ENCODE data around the gene RNF126. TPM values are rescaled to one million over a fixed set of nuclear protein-coding genes. Genes with fewer than 3 reads are reported as not detected.

RNF126 gene
- total RNA-seq, 1 donor from 2014 or later, result 58.3 TPM

- Histone ChIP-seq H3K4me3 (ENCODE audit: insufficient read depth, low read depth, low read length) (no peak overlapping the region), H3K9ac (ENCODE audit: low read length) (no peak overlapping the region), H3K4me1 (ENCODE audit: insufficient read depth, low read length) (no peaks in the 10 kb centered on the region), H4K20me1 (ENCODE audit: insufficient read depth, low read length) (no peaks in the 10 kb centered on the region), H3K27ac (ENCODE audit: low read depth, low read length) (no peak overlapping the region), H3K9me3 (ENCODE audit: insufficient read depth, low read depth, low read length) (no peaks in the 10 kb centered on the region), H2AFZ (ENCODE audit: low read depth, low read length) (no peak overlapping the region), H3K79me2 (ENCODE audit: insufficient read depth, low read length) (no peaks in the 10 kb centered on the region), H3K27me3 (ENCODE audit: insufficient read depth, low read length) (no peaks in the 10 kb centered on the region), H3K4me2 (ENCODE audit: low read length) (no peak overlapping the region), H3K36me3 (ENCODE audit: insufficient read depth, low read length) (no peaks in the 10 kb centered on the region)
- H3K9me3 Mint-ChIP-seq (ENCODE audit: unreplicated experiment), result peaks cover 7% of the 10 kb centered on the region
- no peaks in the 10 kb centered on the region for H3K4me1 Mint-ChIP-seq (ENCODE audit: low read depth, unreplicated experiment)
- H3K4me3 Mint-ChIP-seq (ENCODE audit: unreplicated experiment), result no peak overlapping the region
- no peak for FAIRE-seq
- H3K27ac Mint-ChIP-seq (ENCODE audit: unreplicated experiment), result no peak overlapping the region
- no peak for TF ChIP-seq EZH2 (IDR thresholded peaks at IDR 0.05; ENCODE audit: insufficient read depth, low read length)
- no peak for TF ChIP-seq CTCF (IDR thresholded peaks at IDR 0.05; ENCODE audit: insufficient read depth, low read depth, low read length)
- H3K27me3 Mint-ChIP-seq (ENCODE audit: low read depth, unreplicated experiment), result peaks cover 16% of the 10 kb centered on the region
- H3K36me3 Mint-ChIP-seq (ENCODE audit: low read depth, unreplicated experiment), result no peaks in the 10 kb centered on the region
- no peak for DNase-seq (ENCODE audit: low read depth)
These were observed 27.2 kb upstream of the RNF126 start for GRCh38 chr19:690203-690602.

GRCh38 chr19:688992-689391 lies 26.0 kb upstream of the RNF126 start:
- Histone ChIP-seq H2AFZ (ENCODE audit: low read depth, low read length) (no peak overlapping the region), H3K4me3 (ENCODE audit: insufficient read depth, low read depth, low read length) (no peak overlapping the region), H3K36me3 (ENCODE audit: insufficient read depth, low read length) (no peaks in the 10 kb centered on the region), H3K27me3 (ENCODE audit: insufficient read depth, low read length) (no peaks in the 10 kb centered on the region), H3K9me3 (ENCODE audit: insufficient read depth, low read depth, low read length) (no peaks in the 10 kb centered on the region), H3K9ac (ENCODE audit: low read length) (no peak overlapping the region), H3K79me2 (ENCODE audit: insufficient read depth, low read length) (no peaks in the 10 kb centered on the region), H4K20me1 (ENCODE audit: insufficient read depth, low read length) (no peaks in the 10 kb centered on the region), H3K4me2 (ENCODE audit: low read length) (no peak overlapping the region), H3K27ac (ENCODE audit: low read depth, low read length) (no peak overlapping the region), H3K4me1 (ENCODE audit: insufficient read depth, low read length) (no peaks in the 10 kb centered on the region)
- FAIRE-seq (no peak), DNase-seq (ENCODE audit: low read depth) (no peak)
- Mint-ChIP-seq H3K9me3 (ENCODE audit: unreplicated experiment) (peaks cover 7% of the 10 kb centered on the region), H3K4me3 (ENCODE audit: unreplicated experiment) (no peak overlapping the region), H3K27me3 (ENCODE audit: low read depth, unreplicated experiment) (peaks cover 16% of the 10 kb centered on the region), H3K27ac (ENCODE audit: unreplicated experiment) (no peak overlapping the region), H3K4me1 (ENCODE audit: low read depth, unreplicated experiment) (no peaks in the 10 kb centered on the region), H3K36me3 (ENCODE audit: low read depth, unreplicated experiment) (no peaks in the 10 kb centered on the region)
- TF ChIP-seq EZH2 (IDR thresholded peaks at IDR 0.05; ENCODE audit: insufficient read depth, low read length), result no peak
- no peak for TF ChIP-seq CTCF (IDR thresholded peaks at IDR 0.05; ENCODE audit: insufficient read depth, low read depth, low read length)

GRCh38 chr19:688214-688613 lies 25.2 kb upstream of the RNF126 start:
- Histone ChIP-seq H3K27ac (ENCODE audit: low read depth, low read length) (no peak overlapping the region), H2AFZ (ENCODE audit: low read depth, low read length) (no peak overlapping the region), H3K79me2 (ENCODE audit: insufficient read depth, low read length) (no peaks in the 10 kb centered on the region), H4K20me1 (ENCODE audit: insufficient read depth, low read length) (no peaks in the 10 kb centered on the region), H3K9ac (ENCODE audit: low read length) (no peak overlapping the region), H3K4me3 (ENCODE audit: insufficient read depth, low read depth, low read length) (no peak overlapping the region), H3K36me3 (ENCODE audit: insufficient read depth, low read length) (no peaks in the 10 kb centered on the region), H3K4me2 (ENCODE audit: low read length) (no peak overlapping the region), H3K27me3 (ENCODE audit: insufficient read depth, low read length) (no peaks in the 10 kb centered on the region), H3K9me3 (ENCODE audit: insufficient read depth, low read depth, low read length) (no peaks in the 10 kb centered on the region), H3K4me1 (ENCODE audit: insufficient read depth, low read length) (no peaks in the 10 kb centered on the region)
- no peak overlapping the region for H3K4me3 Mint-ChIP-seq (ENCODE audit: unreplicated experiment)
- peaks cover 16% of the 10 kb centered on the region for H3K27me3 Mint-ChIP-seq (ENCODE audit: low read depth, unreplicated experiment)
- H3K9me3 Mint-ChIP-seq (ENCODE audit: unreplicated experiment), result peaks cover 7% of the 10 kb centered on the region
- FAIRE-seq (no peak), DNase-seq (ENCODE audit: low read depth) (no peak)
- TF ChIP-seq CTCF (IDR thresholded peaks at IDR 0.05; ENCODE audit: insufficient read depth, low read depth, low read length) (no peak), EZH2 (IDR thresholded peaks at IDR 0.05; ENCODE audit: insufficient read depth, low read length) (no peak)
- H3K27ac Mint-ChIP-seq (ENCODE audit: unreplicated experiment), result no peak overlapping the region
- no peaks in the 10 kb centered on the region for H3K4me1 Mint-ChIP-seq (ENCODE audit: low read depth, unreplicated experiment)
- no peaks in the 10 kb centered on the region for H3K36me3 Mint-ChIP-seq (ENCODE audit: low read depth, unreplicated experiment)

All from astrocyte (in vitro differentiated cells and primary cell).